ENCODE measurements around the gene IMMP2L.

IMMP2L gene

DNA sequence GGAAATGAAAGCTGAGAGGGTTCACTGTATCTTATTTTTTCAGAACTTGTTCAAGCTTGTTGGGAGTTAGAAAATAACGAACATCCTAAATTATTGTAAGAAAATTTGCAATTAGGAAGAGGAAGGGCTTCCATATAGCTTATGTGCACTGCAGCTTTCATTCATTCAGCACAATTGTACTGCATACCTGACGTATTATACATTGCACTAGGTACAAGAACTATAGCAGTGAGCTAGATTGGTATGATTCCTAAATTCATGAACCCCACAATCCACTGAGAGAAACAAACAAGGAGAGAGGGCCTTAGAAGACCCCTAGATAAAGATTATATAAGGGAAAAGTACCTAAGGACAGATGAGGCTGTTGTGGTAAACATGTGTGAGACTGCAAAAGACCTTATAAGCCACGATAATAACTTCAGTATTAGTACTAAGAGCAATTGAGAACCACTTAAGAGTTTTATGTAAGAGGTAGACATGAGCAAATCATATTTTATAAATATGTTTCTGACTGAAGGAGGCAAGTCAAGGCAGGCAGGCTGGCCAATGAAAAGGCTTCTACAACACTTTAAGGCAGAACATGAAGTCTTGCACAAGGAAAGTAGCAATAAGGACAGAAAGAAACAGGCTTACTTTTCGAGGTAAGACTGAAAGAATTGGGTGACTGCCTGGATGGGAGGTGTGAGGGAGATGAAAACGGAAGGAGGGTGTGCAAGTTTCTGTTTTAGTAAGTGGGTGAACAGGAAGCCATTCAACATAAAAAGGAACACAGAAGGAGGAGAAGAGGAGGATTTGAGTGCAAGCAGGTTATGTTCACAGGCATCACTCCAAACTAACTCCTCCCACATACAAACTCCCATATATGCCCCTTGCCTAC is 549.3 kb downstream of the IMMP2L start:
- TF ChIP-seq, protein P1, sequence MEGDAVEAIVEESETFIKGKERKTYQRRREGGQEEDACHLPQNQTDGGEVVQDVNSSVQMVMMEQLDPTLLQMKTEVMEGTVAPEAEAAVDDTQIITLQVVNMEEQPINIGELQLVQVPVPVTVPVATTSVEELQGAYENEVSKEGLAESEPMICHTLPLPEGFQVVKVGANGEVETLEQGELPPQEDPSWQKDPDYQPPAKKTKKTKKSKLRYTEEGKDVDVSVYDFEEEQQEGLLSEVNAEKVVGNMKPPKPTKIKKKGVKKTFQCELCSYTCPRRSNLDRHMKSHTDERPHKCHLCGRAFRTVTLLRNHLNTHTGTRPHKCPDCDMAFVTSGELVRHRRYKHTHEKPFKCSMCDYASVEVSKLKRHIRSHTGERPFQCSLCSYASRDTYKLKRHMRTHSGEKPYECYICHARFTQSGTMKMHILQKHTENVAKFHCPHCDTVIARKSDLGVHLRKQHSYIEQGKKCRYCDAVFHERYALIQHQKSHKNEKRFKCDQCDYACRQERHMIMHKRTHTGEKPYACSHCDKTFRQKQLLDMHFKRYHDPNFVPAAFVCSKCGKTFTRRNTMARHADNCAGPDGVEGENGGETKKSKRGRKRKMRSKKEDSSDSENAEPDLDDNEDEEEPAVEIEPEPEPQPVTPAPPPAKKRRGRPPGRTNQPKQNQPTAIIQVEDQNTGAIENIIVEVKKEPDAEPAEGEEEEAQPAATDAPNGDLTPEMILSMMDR (IDR thresholded peaks at IDR 0.05; ENCODE audit: borderline replicate concordance, insufficient read depth, low read depth, low read length): no peak
- no peak overlapping the region for H3K4me3 ChIP-seq (ENCODE audit: low read depth, low read length)

DNA sequence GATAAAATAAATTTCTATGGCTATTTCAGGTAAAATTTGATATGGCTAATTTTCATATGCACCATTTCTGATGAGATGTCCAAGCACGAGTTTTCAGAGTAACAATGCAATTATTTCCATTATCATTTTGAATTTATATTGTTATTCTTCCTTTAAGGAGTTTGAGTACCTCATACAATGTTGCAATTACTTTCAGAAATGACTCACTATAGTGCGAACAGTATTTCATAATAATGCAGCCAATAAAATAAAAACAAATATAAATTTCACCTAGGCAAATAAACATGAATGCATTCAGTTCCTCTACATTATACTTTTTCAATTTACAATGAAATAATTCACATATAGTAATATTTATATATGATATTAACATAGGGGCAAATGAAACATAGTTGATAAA is 550.1 kb downstream of the IMMP2L start:
- TF ChIP-seq, protein P1 (IDR thresholded peaks at IDR 0.05; ENCODE audit: borderline replicate concordance, insufficient read depth, low read depth, low read length): no peak
- H3K4me3 ChIP-seq (ENCODE audit: low read depth, low read length): no peak overlapping the region

DNA sequence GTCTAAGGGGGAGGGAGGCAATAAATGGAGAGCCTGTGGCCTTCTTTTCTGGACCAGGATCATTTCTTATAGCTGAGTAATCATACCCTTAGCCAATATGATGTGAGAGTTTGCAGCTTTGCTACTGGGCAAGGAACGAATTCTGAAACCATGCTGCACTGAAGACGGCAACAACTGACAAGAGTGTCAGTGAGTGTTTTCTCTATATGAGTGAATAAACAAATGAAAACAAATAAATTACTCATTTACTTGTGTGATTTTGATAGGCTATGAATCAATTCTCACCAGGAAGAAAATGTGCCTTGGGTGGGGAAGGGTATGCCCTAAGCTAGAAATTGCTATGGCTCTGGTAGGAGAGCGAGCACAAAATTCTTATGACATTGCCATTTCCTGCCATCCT is 550.8 kb downstream of the IMMP2L start:
- no peak overlapping the region for H3K4me3 ChIP-seq (ENCODE audit: low read depth, low read length)
- TF ChIP-seq, protein P1 (IDR thresholded peaks at IDR 0.05; ENCODE audit: borderline replicate concordance, insufficient read depth, low read depth, low read length): no peak

DNA sequence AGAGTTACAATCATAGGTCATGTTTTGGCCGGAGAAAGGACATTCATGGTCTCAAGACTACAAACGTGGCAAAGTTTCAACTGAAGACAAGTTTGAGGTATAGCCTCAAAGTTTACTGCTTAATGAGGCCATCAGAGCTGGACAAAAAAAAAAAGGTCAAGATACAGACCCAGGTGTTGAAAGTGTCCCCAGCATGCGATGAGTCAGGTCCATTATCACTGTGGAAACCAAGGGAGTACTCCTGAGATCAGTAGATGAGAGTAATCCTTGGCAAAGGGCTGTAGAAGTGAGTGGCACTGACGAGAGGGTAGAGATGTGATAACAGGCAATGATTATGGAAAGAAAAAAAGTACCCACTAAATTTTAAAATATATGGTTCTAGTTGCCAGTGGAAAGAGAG is 551.5 kb downstream of the IMMP2L start:
- TF ChIP-seq, protein P1 (IDR thresholded peaks at IDR 0.05; ENCODE audit: borderline replicate concordance, insufficient read depth, low read depth, low read length): no peak
- no peak overlapping the region for H3K4me3 ChIP-seq (ENCODE audit: low read depth, low read length)

DNA sequence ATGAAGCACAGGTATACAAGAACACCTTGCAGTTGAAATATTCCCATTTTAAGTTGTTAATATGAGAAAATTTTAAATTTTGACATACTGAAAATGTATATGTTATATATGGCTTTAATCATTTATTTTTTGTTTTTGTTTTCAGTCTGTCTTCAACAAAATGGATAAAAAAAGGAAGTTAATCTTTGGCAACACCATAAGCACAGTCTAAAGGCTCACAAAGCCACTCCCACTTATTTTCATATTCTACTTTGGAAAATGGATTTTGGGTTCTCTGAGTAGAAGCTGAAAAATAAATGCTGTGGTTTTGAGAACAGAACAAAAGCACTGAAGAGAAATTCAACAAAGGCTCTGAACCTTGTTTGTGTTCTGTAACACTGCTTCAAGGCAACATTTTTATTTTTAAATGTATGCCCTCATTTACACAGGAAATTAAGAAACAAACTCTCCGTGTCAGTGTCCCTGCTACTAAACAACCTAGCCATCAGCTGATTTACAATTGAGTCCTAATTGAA is 552.7 kb downstream of the IMMP2L start:
- no peak overlapping the region for H3K4me3 ChIP-seq (ENCODE audit: low read depth, low read length)
- TF ChIP-seq, protein P1 (IDR thresholded peaks at IDR 0.05; ENCODE audit: borderline replicate concordance, insufficient read depth, low read depth, low read length): no peak

DNA sequence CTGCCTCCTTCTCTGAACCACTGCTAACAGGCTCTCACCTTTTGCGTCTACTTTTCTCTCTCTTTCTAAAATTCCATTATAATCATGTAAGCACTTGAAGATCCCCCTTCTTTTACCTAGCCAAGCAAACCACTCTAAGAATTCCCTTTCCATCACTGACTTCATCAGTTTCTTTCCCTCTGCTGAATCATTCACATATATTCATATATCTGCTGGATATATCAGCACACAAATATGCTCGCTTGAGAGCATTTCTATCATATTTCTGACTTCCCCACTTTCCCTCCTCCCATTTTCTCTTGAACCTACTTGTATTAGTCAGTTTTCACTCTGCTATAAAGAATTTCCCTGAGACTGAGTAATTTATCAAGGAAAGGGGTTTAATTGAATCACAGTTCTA is 555.6 kb downstream of the IMMP2L start:
- TF ChIP-seq, protein P1 (IDR thresholded peaks at IDR 0.05; ENCODE audit: borderline replicate concordance, insufficient read depth, low read depth, low read length): no peak
- no peak overlapping the region for H3K4me3 ChIP-seq (ENCODE audit: low read depth, low read length)

DNA sequence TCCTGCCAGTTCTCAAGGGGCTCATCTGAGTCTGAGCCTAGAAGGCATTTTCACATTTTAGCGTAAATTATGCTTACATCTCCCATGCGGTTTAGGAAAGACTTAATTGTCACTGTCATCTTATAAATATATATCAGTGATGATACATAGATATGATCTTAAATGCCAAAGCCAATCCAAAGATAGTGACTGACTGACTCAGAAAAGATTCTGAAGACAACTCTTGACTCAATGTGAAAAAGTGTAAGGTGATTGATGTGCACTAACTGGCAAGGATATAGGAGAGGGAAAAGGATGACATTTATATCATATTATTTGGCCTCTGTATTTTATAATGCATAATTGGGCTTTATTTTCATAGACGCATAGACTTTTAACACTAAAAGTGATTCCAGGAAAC is 556.3 kb downstream of the IMMP2L start:
- TF ChIP-seq, protein P1 (IDR thresholded peaks at IDR 0.05; ENCODE audit: borderline replicate concordance, insufficient read depth, low read depth, low read length): no peak
- no peak overlapping the region for H3K4me3 ChIP-seq (ENCODE audit: low read depth, low read length)

Data from GM12875 (cell line).